Right hindlimb (tissue), 1 donor: Measurements from ENCODE around the gene SLC17A1.

Source experiments
- DNase-seq: peaks from one replicate; pipeline ENCODE4 v3.0.0-alpha.2; 2018

The SLC17A1 gene, protein sequence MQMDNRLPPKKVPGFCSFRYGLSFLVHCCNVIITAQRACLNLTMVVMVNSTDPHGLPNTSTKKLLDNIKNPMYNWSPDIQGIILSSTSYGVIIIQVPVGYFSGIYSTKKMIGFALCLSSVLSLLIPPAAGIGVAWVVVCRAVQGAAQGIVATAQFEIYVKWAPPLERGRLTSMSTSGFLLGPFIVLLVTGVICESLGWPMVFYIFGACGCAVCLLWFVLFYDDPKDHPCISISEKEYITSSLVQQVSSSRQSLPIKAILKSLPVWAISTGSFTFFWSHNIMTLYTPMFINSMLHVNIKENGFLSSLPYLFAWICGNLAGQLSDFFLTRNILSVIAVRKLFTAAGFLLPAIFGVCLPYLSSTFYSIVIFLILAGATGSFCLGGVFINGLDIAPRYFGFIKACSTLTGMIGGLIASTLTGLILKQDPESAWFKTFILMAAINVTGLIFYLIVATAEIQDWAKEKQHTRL

GRCh38 chr6:25831532-25832306 is at the start of gene SLC17A1:
SLC17A1 (minus strand) TSS chr6:25832052; CDS start chr6:25830557, 1,495 bp downstream.
- no peak for DNase-seq

DNA sequence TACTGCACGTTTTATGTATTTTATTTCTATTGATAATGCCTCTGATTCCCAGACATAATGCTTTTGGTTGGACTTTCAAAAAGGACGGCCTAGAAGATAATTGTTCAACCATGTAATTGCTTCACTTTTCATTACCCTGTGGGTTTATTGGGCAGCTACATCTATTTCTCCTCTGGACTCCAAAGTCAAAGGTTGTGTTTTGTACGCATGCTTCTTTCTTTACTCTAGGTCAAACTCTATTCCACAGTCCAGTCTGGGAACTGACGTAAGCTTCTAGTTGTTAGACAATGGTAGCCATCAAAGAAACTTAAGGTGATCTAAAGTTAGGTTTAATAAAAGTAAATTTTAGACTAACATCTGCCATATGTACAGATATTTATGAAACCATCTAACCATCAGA is 48.7 kb upstream of the SLC17A1 start:
- no peak for DNase-seq

- no peak for DNase-seq
Measured at GRCh38 chr6:25878721-25879322, 47.0 kb upstream of the SLC17A1 start.

DNA sequence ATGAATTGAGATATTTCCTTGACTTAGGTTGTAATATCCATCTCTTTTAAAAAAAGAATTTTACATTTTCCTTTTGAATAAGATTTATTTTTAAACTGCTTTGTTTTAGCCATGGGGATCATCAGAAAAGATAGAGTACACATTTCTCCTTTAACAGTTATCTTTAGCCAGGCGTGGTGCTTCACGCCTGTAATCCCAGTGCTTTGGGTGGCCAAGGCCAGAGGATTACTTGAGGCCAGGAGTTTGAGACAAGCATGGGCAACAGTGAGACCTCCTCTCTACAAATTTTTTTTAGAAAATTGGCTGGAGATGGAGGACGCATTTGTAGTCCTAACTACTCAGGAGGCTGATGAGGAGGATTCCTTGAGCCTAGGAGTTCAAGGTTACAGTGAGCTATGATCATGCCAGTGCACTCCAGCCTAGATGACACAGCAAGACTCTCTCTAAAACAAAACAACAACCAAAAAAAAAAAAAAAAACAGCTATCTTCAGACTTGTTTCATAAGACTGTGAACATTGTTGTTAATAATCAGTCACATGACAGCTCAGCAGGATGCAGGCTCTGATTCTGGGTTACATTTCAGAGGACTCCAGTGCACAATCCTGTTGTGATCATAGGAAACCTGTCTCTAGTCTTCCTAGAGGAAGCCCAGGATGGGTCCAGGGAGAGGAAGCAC is 44.2 kb upstream of the SLC17A1 start:
- no peak for DNase-seq

- no peak for DNase-seq
Measured at GRCh38 chr6:25875563-25875905, 43.7 kb upstream of the SLC17A1 start.

GRCh38 chr6:25874822-25875562 is 43.1 kb upstream of the SLC17A1 start:
- no peak for DNase-seq

DNA sequence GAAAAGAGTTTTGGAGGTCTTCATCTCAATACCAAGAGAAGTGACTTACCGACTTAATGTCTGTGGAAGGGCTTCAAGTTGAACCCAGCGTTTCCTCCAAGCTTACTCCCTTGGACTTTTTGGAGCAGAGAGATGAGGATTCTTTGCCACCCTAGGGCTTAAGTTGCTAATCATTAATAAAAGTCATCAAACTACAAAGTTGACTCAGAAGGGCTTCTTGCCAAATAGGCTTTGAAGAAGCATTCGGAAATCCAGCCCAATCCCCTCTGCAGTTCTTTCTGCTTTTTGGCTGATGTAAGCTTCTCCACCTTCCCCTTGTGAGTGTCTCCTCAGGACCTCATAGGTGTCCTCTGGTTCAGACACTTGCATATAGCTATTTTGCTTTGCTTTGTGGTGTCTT is 42.3 kb upstream of the SLC17A1 start, which contains the start of gene SLC17A3:
Gene SLC17A3, minus strand, starts transcription at position 126 of the 400 bp plus-strand sequence. CDS start 5,856 bp downstream, outside the sequence.
- no peak for DNase-seq

DNA sequence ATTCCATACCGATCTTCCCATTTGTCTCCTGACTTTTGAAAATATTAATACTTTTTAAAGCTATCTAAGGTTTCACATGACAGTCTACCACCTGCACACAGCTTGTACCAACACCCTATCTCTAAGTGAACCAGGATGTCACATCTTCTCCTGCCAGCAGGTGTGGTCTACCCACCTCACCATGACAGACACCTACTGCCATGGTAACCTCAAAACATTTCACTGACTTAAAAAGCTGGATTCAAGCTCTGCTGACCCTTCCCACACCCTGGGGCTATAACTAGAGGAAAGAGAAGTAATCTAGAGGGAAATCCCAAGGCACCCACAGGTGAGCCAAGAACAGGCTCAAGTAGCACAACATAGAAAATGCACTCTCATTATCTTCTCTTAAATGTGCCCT is 41.0 kb upstream of the SLC17A1 start:
- DNase-seq, result no peak

- DNase-seq, result no peak
Measured at GRCh38 chr6:25869840-25870239, 38.0 kb upstream of the SLC17A1 start.

GRCh38 chr6:25868436-25869183 is 36.8 kb upstream of the SLC17A1 start:
- DNase-seq, result no peak

- no peak for DNase-seq
Measured at GRCh38 chr6:25866011-25866410, 34.2 kb upstream of the SLC17A1 start.

DNA sequence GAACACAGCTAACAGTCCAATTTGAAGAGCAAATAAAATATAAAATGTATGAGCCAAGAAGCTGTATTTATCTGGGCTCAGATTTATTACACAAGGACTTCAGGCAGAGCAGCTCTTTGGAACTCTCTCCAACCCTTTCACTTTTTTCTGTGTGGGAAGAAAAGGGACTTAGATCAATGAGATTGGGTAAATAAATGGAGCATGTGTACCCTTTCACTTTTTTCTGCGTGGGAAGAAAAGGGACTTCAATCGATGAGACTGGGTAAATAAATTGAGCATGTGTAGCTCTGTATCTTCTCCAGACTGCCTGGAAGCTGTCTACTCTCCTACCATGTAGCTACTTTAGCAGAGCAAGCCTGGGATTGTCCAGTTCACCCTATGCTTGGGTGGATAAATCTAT is 31.5 kb upstream of the SLC17A1 start:
- no peak for DNase-seq

- no peak for DNase-seq
Measured at GRCh38 chr6:25862199-25862598, 30.3 kb upstream of the SLC17A1 start.

- no peak for DNase-seq
Measured at GRCh38 chr6:25852756-25853155, 20.9 kb upstream of the SLC17A1 start.

DNA sequence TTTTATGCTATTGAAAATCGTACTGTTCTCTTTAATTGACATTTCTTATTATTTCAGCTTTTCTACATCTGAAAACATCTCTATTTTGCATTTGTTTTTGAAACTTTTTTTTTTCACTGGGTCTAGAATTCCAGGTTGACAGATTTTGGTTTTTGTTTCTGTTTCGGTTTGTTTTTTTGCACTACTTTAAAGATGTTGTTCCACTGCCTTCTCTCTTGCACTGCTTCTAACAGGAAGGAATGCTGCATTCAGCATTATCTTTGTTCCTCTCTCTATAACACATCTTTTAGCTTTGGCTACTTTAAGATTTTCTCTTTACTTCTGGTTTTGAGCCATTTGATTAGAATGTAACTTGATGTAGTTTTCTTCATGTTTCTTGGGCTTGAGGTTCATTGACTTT is 20.1 kb upstream of the SLC17A1 start:
- no peak for DNase-seq

GRCh38 chr6:25844518-25844917 is 12.7 kb upstream of the SLC17A1 start:
- DNase-seq, result no peak

DNA sequence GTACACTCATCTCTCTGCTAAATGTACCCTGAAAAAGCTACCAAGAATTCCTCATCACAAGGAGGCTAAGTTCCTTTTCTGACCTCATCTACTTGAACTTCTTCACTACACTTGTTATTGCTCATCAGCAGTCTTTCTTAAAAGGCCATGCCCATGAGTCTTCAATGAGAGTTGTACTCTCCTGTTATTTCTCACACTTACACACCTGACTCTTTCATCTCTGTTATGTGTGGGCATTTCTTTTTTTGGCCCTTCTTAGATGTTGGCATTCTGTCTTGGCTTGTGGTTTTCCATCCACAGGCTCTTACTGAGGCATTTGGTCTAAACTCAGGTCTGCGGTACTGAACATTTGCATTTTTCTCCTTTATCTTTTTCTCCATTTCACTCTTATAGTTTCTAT is 10.7 kb upstream of the SLC17A1 start:
- no peak for DNase-seq

- DNase-seq, result peak; percentile 16
Measured at GRCh38 chr6:25835442-25836283, 3.8 kb upstream of the SLC17A1 start.

DNA sequence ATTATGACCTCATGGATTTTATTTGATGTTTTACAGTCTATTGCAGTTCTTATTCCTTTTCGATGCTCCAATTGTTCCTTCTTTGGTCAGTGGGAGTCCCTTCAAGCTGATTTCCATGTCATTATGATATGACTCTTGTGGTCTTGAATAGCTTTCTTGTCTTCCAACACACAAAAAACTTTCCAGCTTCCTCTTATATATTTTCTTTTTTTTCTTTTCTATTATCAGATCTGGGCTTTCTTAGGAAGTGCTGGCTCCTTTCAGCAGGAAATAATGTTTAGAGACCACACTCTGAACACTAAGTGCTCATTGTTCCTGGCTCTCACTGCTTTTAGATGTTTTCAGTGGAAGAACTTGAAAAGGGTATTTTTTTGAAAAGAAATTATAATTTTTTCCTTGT is 3.1 kb upstream of the SLC17A1 start:
- DNase-seq, result no peak

DNA sequence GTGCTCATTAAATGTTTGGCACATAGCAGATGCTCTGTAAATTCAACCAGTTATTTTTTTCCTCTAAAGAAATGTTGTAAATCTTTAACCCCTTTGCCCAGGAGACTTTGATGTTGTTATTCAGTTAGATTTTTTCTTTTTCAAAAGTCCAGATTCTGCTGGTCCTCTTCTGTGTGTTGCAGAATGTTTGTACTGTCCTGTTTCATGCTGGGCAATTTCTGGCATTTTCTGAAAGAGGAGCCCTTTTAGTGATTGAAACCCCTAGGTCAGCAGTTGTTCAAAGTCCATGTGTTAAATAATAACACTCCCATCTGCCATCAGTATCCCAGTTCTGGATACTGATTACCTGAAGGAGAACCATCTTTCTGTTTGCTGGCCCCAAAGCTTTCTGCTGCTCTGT is 1.3 kb upstream of the SLC17A1 start:
- DNase-seq, result no peak

GRCh38 chr6:25832670-25833069 is 818 bp upstream of the SLC17A1 start:
- no peak for DNase-seq
